Transverse colon (tissue), 4 donors: Measurements from ENCODE around the gene CNNM1. TPM values are rescaled to one million over a fixed set of nuclear protein-coding genes. Genes with fewer than 3 reads are reported as not detected.

Source experiments
- DNase-seq: peaks from one replicate; pipeline ENCODE4 v3.0.0-alpha.2; 2019
- H3K27ac ChIP-seq, 4 donors: fragments of 200-600 bp; sonication (generic); 2 replicates each; pipeline ENCODE4 v1.5.1; 2016 to 2018; ENCODE audit warnings: inconsistent platforms in 4 of 4
- H3K27me3 ChIP-seq: fragments of 200-600 bp; sonication (generic); 2 replicates; pipeline ENCODE4 v1.5.1; 2017; ENCODE audit warnings: inconsistent platforms
- H3K36me3 ChIP-seq, 4 donors: fragments of 200-600 bp; sonication (generic); 2 replicates each; pipeline ENCODE4 v1.5.1; 2017 to 2019; ENCODE audit warnings: inconsistent platforms in 4 of 4
- H3K4me1 ChIP-seq, 4 donors: fragments of 200-600 bp; sonication (generic); 2 replicates each; pipeline ENCODE4 v1.5.1; 2017 to 2020; ENCODE audit warnings: inconsistent platforms in 4 of 4
- H3K4me3 ChIP-seq, 4 donors: fragments of 200-600 bp; sonication (generic); 1 replicate in 1 of 4; 2 replicates in 3 of 4; pipeline versions ENCODE4 v1.5.1 to v1.6.1; 2017 to 2019; ENCODE audit warnings: inconsistent platforms in 4 of 4
- H3K9me3 ChIP-seq, 2 donors: fragments of 200-600 bp; sonication (generic); 2 replicates each; pipeline ENCODE4 v1.5.1; 2017 to 2019; ENCODE audit warnings: inconsistent platforms in 2 of 2
- EP300 ChIP-seq: sonication (generic); formaldehyde crosslinking; IDR thresholded peaks from one replicate; pipeline ENCODE4 v1.6.1; 2017; ENCODE audit warnings: antibody characterized with exemption, low read depth
- POLR2A ChIP-seq: fragments of 450-650 bp; IDR thresholded peaks from one replicate; pipeline ENCODE4 v1.6.1; 2016; ENCODE audit warnings: antibody characterized with exemption, mild to moderate bottlenecking, moderate library complexity
- POLR2AphosphoS5 ChIP-seq, 3 donors: sonication (generic); formaldehyde crosslinking; IDR thresholded peaks; one replicate each; pipeline ENCODE4 v1.6.1; 2016; ENCODE audit warnings: antibody characterized with exemption in 3 of 3
- WGBS, 2 donors: methylation state at CpG; one replicate each; pipeline ENCODE4 v1.1.5; 2018; ENCODE audit warnings: low coverage in 1 of 2; 5-methylcytosine and 5-hydroxymethylcytosine counted together
- in situ Hi-C, 4 donors: fragments of 200-750 bp; cut with MboI; loops; one replicate each; pipeline versions ENCODE4 v1.15.0 to v1.15.1; 2017; ENCODE audit warnings: low sequenced_read_pairs in 3 of 4, low pct_ligation_motif_present in 1 of 4, low pct_unique_long_range_greater_than_20kb in 1 of 4
- intact Hi-C: fragments of 100-400 bp; cut with DNase I; formaldehyde crosslinking; loops from one replicate; pipeline ENCODE4 v1.15.1; 2023; ENCODE audit warnings: low total_unique reads
- total RNA-seq, 4 donors: library from RNA; depleted of rRNA; stranded (reverse); fragments of >200 nt; gene quantifications; one replicate each; pipeline ENCODE4 v1.1.0, GENCODE V29; 2016
- TF ChIP-seq, protein P1 (sequence below), 5 experiments: fragments of 200-600 bp in 3 of 5; fragments of 450-650 bp in 2 of 5; sonication (generic) in 3 of 5; IDR thresholded peaks; 1 replicate in 2 of 5; 2 replicates in 3 of 5; pipeline ENCODE4 v1.5.1; 2016 to 2017; ENCODE audit warnings: antibody characterized with exemption in 5 of 5, inconsistent platforms in 3 of 5, mild to moderate bottlenecking in 2 of 5, moderate library complexity in 1 of 5

Gene CNNM1
- total RNA-seq, 4 donors from 2014 or later = 0.41 to 0.64 TPM; not detected in 2

DNA sequence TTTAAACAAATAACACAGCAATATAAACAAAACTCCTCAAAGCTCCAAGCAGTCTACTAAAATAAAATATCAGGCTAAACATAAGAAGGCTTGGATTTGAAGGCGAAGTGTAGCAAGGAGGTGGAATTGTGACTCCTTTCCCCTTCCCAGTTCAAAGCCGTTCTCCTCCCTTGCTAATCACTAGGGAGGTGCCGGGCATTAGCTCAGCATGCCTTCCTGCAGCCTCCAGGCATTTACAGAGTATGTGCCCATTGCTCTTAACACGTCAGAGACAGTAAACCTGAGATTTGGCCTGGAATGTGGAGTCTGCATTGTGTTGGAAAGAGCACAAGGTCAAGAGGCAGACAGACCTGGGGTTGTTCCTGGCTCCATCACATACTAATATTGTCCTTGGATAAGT, 15.6 kb downstream of the CNNM1 start:
- no peaks in the 10 kb centered on the region for H3K36me3 ChIP-seq
- H3K9me3 ChIP-seq = no peaks in the 10 kb centered on the region
- no peak for DNase-seq
- intact Hi-C loops = no loop called here
- no peaks in the 10 kb centered on the region for H3K27me3 ChIP-seq
- H3K27ac ChIP-seq = no peak overlapping the region
- 67 to 83% methylated on average over 2 to 4 of the region's 4 CpGs for WGBS, 2 donors
- TF ChIP-seq EP300 (no peak), POLR2AphosphoS5 (IDR thresholded peaks at IDR 0.05) (no peak), POLR2A (no peak)
- TF ChIP-seq, protein P1, sequence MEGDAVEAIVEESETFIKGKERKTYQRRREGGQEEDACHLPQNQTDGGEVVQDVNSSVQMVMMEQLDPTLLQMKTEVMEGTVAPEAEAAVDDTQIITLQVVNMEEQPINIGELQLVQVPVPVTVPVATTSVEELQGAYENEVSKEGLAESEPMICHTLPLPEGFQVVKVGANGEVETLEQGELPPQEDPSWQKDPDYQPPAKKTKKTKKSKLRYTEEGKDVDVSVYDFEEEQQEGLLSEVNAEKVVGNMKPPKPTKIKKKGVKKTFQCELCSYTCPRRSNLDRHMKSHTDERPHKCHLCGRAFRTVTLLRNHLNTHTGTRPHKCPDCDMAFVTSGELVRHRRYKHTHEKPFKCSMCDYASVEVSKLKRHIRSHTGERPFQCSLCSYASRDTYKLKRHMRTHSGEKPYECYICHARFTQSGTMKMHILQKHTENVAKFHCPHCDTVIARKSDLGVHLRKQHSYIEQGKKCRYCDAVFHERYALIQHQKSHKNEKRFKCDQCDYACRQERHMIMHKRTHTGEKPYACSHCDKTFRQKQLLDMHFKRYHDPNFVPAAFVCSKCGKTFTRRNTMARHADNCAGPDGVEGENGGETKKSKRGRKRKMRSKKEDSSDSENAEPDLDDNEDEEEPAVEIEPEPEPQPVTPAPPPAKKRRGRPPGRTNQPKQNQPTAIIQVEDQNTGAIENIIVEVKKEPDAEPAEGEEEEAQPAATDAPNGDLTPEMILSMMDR (IDR thresholded peaks at IDR 0.05) = no peak
- no peak overlapping the region for H3K4me3 ChIP-seq
- in situ Hi-C loops = no loop called here
- peaks cover 0 to 4% (median 0%) of the 10 kb centered on the region in 4 donors for H3K4me1 ChIP-seq

DNA sequence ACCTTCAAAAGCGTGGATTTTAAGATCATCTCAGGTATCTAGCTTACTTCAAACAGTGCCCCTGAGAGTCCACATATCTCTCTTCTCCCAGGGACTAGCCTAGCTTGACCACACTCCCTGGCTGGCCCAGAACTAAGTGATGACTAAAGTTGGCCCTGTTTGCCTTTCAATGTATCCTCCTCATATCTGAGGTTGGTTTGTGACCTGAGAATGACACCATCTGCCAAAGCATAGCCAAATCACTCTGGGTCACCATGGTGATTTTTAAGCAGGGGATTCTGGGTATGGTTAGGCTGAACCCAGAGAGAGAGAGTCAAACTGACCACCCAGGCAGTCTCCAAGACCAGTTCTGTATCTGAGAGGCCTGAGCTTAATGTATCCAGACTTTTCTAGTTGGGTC, 16.2 kb downstream of the CNNM1 start:
- whole genome bisulfite sequencing, 2 donors = 77 to 83% methylated on average over 1 of the region's 1 CpG
- intact Hi-C loops = no loop called here

DNA sequence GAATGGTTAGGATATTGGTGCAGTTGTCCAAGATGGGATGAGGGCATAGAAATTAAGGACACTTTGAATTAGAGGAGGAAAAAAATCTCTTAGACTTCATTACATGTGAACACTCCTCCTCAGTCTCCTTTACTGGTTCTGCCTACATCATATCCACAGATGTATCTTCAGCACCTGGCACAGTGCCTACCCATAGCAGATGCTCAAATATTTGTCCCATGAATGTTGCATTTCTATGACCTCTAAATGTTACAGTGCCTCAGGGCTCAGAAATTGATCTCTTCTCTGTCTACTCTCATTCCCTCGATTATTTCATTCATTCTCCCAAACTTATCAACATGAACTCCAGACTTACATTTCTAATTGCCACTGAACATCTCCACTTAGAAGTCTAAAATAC, 17.1 kb downstream of the CNNM1 start:
- Histone ChIP-seq H3K9me3 (no peaks in the 10 kb centered on the region), H3K27ac (no peak overlapping the region), H3K4me3 (no peak overlapping the region), H3K27me3 (no peaks in the 10 kb centered on the region), H3K4me1 (peaks cover 0 to 4% (median 0%) of the 10 kb centered on the region in 4 donors), H3K36me3 (no peaks in the 10 kb centered on the region)
- in situ Hi-C loops (no loop called here), intact Hi-C loops (no loop called here)
- WGBS, 2 donors = 57 to 88% methylated on average over 1 of the region's 1 CpG
- no peak for DNase-seq
- TF ChIP-seq, protein P1 (IDR thresholded peaks at IDR 0.05) = no peak
- TF ChIP-seq POLR2A (no peak), EP300 (no peak), POLR2AphosphoS5 (IDR thresholded peaks at IDR 0.05) (no peak)

More for the DNA sequence above, 16.2 kb downstream of the CNNM1 start:
- in situ Hi-C loops = no loop called here
- H3K36me3 ChIP-seq = no peaks in the 10 kb centered on the region
- no peak overlapping the region for H3K4me3 ChIP-seq
- no peak for TF ChIP-seq POLR2A
- TF ChIP-seq, protein P1 (IDR thresholded peaks at IDR 0.05) = no peak
- no peak for TF ChIP-seq EP300
- TF ChIP-seq POLR2AphosphoS5 (IDR thresholded peaks at IDR 0.05) = no peak
- H3K27ac ChIP-seq = no peak overlapping the region
- peaks cover 0 to 4% (median 0%) of the 10 kb centered on the region in 4 donors for H3K4me1 ChIP-seq
- no peaks in the 10 kb centered on the region for H3K27me3 ChIP-seq
- DNase-seq = no peak
- H3K9me3 ChIP-seq = no peaks in the 10 kb centered on the region

DNA sequence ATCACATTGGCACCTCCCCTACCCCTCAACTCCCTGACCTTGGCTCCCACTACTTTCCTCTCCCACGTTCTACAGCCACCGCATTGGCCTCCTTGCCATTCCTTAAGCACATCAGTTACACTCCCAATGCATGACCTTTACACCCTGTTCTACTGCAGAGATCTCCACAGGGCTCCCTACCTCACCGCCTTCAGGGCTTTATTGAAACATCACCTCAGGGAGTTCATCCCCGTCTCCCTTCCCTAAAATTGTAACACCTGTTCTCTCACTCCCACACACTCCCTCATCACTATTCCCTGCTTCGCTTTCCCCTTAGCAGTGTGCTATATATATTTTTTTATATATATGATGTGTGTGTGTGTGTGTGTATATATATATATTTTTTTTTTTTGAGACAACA, 18.5 kb downstream of the CNNM1 start:
- Histone ChIP-seq H3K27me3 (no peaks in the 10 kb centered on the region), H3K4me3 (no peak overlapping the region), H3K4me1 (peaks cover 0 to 2% (median 0%) of the 10 kb centered on the region in 4 donors), H3K36me3 (no peaks in the 10 kb centered on the region), H3K9me3 (no peaks in the 10 kb centered on the region), H3K27ac (no peak overlapping the region)
- intact Hi-C loops (no loop called here), in situ Hi-C loops (no loop called here)
- WGBS, 2 donors = 74 to 84% methylated on average over 5 of the region's 5 CpGs
- DNase-seq = no peak
- TF ChIP-seq, protein P1 (IDR thresholded peaks at IDR 0.05) = no peak
- TF ChIP-seq EP300 (no peak), POLR2A (no peak), POLR2AphosphoS5 (IDR thresholded peaks at IDR 0.05) (no peak)
